Endodermal cell (in vitro differentiated cells): Measurements from ENCODE around the gene ZMPSTE24. TPM values are rescaled to one million over a fixed set of nuclear protein-coding genes. Genes with fewer than 3 reads are reported as not detected.

ENCODE experiments used
- DNase-seq: peaks from one replicate; pipeline ENCODE4 v3.0.0-alpha.2; 2017
- H3K27ac ChIP-seq: 2 replicates; pipeline ENCODE4 v1.5.1; 2013; ENCODE audit warnings: mild to moderate bottlenecking, low read depth, low read length, moderate library complexity
- H3K27me3 ChIP-seq: 2 replicates; pipeline ENCODE4 v1.6.1; 2013; ENCODE audit warnings: mild to moderate bottlenecking, low read length, moderate library complexity; ENCODE audit not compliant: insufficient read depth, control insufficient read depth, poor library complexity, severe bottlenecking
- H3K36me3 ChIP-seq: 2 replicates; pipeline ENCODE4 v1.7.0; 2013; ENCODE audit warnings: mild to moderate bottlenecking, low read length, moderate library complexity; ENCODE audit not compliant: control insufficient read depth, insufficient read depth
- H3K4me1 ChIP-seq: one replicate; pipeline ENCODE4 v1.7.0; 2013; ENCODE audit warnings: low read length; ENCODE audit not compliant: control insufficient read depth, insufficient read depth
- H3K4me3 ChIP-seq: 2 replicates; pipeline ENCODE4 v1.5.1; 2013; ENCODE audit warnings: mild to moderate bottlenecking, low read length, moderate library complexity
- H3K9ac ChIP-seq: 2 replicates; pipeline ENCODE4 v1.6.1; 2013; ENCODE audit warnings: mild to moderate bottlenecking, low read length, moderate library complexity; ENCODE audit not compliant: poor library complexity, severe bottlenecking; ENCODE audit errors: extremely low read depth
- H3K9me3 ChIP-seq: 2 replicates; pipeline ENCODE4 v1.6.1; 2013; ENCODE audit warnings: mild to moderate bottlenecking, low read length, moderate library complexity; ENCODE audit not compliant: control insufficient read depth
- H3K27ac Mint-ChIP-seq: 2 replicates; pipeline ENCODE4 v1.8.0; 2020; ENCODE audit warnings: mixed read lengths
- H3K27me3 Mint-ChIP-seq: 2 replicates; pipeline ENCODE4 v1.8.0; 2021; ENCODE audit warnings: mild to moderate bottlenecking, mixed read lengths; ENCODE audit not compliant: insufficient read depth
- H3K36me3 Mint-ChIP-seq: 2 replicates; pipeline ENCODE4 v1.8.0; 2020; ENCODE audit warnings: low read depth, mixed read lengths
- H3K4me1 Mint-ChIP-seq: 2 replicates; pipeline ENCODE4 v1.8.0; 2020; ENCODE audit warnings: mixed read lengths
- H3K4me3 Mint-ChIP-seq: 2 replicates; pipeline ENCODE4 v1.8.0; 2020; ENCODE audit warnings: mild to moderate bottlenecking, moderate library complexity, mixed read lengths
- H3K9me3 Mint-ChIP-seq: 2 replicates; pipeline ENCODE4 v1.8.0; 2020; ENCODE audit warnings: mild to moderate bottlenecking, mixed read lengths
- WGBS, 2 experiments: methylation state at CpG; one replicate each; pipeline versions ENCODE4 v1.1.5 to v1.1.7; 2013; ENCODE audit warnings: missing lambda C conversion rate in 2 of 2, mixed read lengths in 1 of 2; ENCODE audit not compliant: insufficient coverage in 1 of 2, insufficient read length in 1 of 2; 5-methylcytosine and 5-hydroxymethylcytosine counted together
- total RNA-seq, 2 donors: library from RNA; stranded (reverse); fragmentation: NEBNext Ultra II Directional in 1 of 2; extraction: Animal tissue kit (Norgen Biotek cat#: 25700) in 1 of 2; gene quantifications; 2 replicates in 1 of 2; 3 replicates in 1 of 2; pipeline ENCODE4 v1.2.1, GENCODE V29; 2021
- TF ChIP-seq, protein P1 (sequence below): fragments of 200-600 bp; sonication (generic); conservative IDR thresholded peaks from 2 replicates; pipeline ENCODE4 v1.5.0; 2021; ENCODE audit warnings: antibody characterized with exemption, mild to moderate bottlenecking

ZMPSTE24 gene
- total RNA-seq, 2 donors from 2014 or later, result 41.4 to 42.4 TPM

DNA sequence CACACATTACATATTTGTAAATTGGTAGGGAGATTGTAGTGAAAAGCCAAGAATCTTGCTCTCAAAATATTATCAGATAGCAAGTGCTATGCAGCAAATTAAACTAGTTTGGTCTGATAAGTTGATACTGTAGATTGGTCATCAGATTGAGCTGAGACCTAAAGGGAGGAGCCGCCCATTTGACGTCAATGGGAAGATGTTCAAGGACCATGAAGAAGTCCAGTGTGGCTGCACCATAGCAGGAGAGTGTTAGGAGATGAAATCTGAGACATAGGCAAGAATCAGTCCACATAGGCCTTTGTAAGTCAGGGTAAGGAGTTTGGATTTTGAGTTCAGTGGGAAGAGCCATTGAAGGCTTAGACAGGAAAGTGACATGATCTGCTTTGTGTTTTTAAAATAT is 16.3 kb downstream of the ZMPSTE24 start:
- no peak for DNase-seq
- Histone ChIP-seq H3K4me1 (no peaks in the 10 kb centered on the region), H3K9ac (no peak overlapping the region), H3K27ac (no peak overlapping the region), H3K4me3 (no peak overlapping the region), H3K27me3 (no peaks in the 10 kb centered on the region), H3K36me3 (peaks cover 76% of the 10 kb centered on the region), H3K9me3 (no peaks in the 10 kb centered on the region)
- H3K36me3 Mint-ChIP-seq, result peaks cover 63% of the 10 kb centered on the region
- 93 to 96% methylated on average over 2 of the region's 2 CpGs for WGBS, 2 experiments
- H3K9me3 Mint-ChIP-seq, result no peaks in the 10 kb centered on the region
- no peaks in the 10 kb centered on the region for H3K27me3 Mint-ChIP-seq
- H3K4me1 Mint-ChIP-seq, result no peaks in the 10 kb centered on the region
- TF ChIP-seq, protein P1, sequence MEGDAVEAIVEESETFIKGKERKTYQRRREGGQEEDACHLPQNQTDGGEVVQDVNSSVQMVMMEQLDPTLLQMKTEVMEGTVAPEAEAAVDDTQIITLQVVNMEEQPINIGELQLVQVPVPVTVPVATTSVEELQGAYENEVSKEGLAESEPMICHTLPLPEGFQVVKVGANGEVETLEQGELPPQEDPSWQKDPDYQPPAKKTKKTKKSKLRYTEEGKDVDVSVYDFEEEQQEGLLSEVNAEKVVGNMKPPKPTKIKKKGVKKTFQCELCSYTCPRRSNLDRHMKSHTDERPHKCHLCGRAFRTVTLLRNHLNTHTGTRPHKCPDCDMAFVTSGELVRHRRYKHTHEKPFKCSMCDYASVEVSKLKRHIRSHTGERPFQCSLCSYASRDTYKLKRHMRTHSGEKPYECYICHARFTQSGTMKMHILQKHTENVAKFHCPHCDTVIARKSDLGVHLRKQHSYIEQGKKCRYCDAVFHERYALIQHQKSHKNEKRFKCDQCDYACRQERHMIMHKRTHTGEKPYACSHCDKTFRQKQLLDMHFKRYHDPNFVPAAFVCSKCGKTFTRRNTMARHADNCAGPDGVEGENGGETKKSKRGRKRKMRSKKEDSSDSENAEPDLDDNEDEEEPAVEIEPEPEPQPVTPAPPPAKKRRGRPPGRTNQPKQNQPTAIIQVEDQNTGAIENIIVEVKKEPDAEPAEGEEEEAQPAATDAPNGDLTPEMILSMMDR, result no peak
- H3K27ac Mint-ChIP-seq, result no peak overlapping the region
- H3K4me3 Mint-ChIP-seq, result no peak overlapping the region

GRCh38 chr1:40276122-40276521 is 18.1 kb downstream of the ZMPSTE24 start:
- H3K9me3 Mint-ChIP-seq, result no peaks in the 10 kb centered on the region
- no peak overlapping the region for H3K9ac ChIP-seq
- no peaks in the 10 kb centered on the region for H3K4me1 ChIP-seq
- TF ChIP-seq, protein P1, result no peak
- no peak overlapping the region for H3K4me3 Mint-ChIP-seq
- peaks cover 54% of the 10 kb centered on the region for H3K36me3 Mint-ChIP-seq
- no peaks in the 10 kb centered on the region for H3K27me3 Mint-ChIP-seq
- no peaks in the 10 kb centered on the region for H3K27me3 ChIP-seq
- DNase-seq, result no peak
- H3K9me3 ChIP-seq, result no peaks in the 10 kb centered on the region
- H3K36me3 ChIP-seq, result peaks cover 74% of the 10 kb centered on the region
- no peaks in the 10 kb centered on the region for H3K4me1 Mint-ChIP-seq
- H3K27ac ChIP-seq, result no peak overlapping the region
- WGBS, 2 experiments, result 93 to 96% methylated on average over 2 to 3 of the region's 3 CpGs
- no peak overlapping the region for H3K27ac Mint-ChIP-seq
- no peak overlapping the region for H3K4me3 ChIP-seq

- no peaks in the 10 kb centered on the region for H3K4me1 ChIP-seq
- no peaks in the 10 kb centered on the region for H3K27me3 ChIP-seq
- H3K4me3 ChIP-seq, result no peak overlapping the region
- Mint-ChIP-seq H3K9me3 (no peaks in the 10 kb centered on the region), H3K27ac (no peak overlapping the region), H3K4me1 (no peaks in the 10 kb centered on the region), H3K4me3 (no peak overlapping the region), H3K27me3 (no peaks in the 10 kb centered on the region), H3K36me3 (peaks cover 41% of the 10 kb centered on the region)
- TF ChIP-seq, protein P1, result no peak
- no peak overlapping the region for H3K27ac ChIP-seq
- H3K9me3 ChIP-seq, result no peaks in the 10 kb centered on the region
- no peak for DNase-seq
- H3K36me3 ChIP-seq, result peaks cover 61% of the 10 kb centered on the region
- no peak overlapping the region for H3K9ac ChIP-seq
- WGBS, 2 experiments, result 86 to 98% methylated on average over 1 to 2 of the region's 2 CpGs
These were observed 23.8 kb downstream of the ZMPSTE24 start for GRCh38 chr1:40281853-40282252.
